Spleen (tissue), 7 donors: ENCODE data around the gene LRRTM4.

Experiments used
- POLR2A ChIP-seq, 3 donors: fragments of 450-650 bp; IDR thresholded peaks; one replicate each; pipeline ENCODE4 v1.5.1; 2017; ENCODE audit warnings: antibody characterized with exemption in 3 of 3, mild to moderate bottlenecking in 1 of 3
- POLR2AphosphoS5 ChIP-seq, 3 donors: sonication (generic); formaldehyde crosslinking; IDR thresholded peaks; one replicate each; pipeline ENCODE4 v1.5.1; 2017; ENCODE audit warnings: antibody characterized with exemption in 3 of 3
- TF ChIP-seq, protein P1 (sequence below), 11 experiments: fragments of 200-600 bp in 7 of 11; fragments of 450-650 bp in 4 of 11; sonication (generic) in 4 of 11; IDR thresholded peaks in 8 of 11; conservative IDR thresholded peaks in 3 of 11; 1 replicate in 7 of 11; 2 replicates in 4 of 11; pipeline versions ENCODE4 v1.4.0 to v1.8.0; 2016 to 2021; ENCODE audit warnings: antibody characterized with exemption in 11 of 11, inconsistent platforms in 4 of 11, mild to moderate bottlenecking in 1 of 11
- donor health status: DM: no; HTN: no; CAD: no; lungs with moderate emphysema.
- donor health status: DM: no; HTN: no; CAD: no.
- donor health status: DM: no; HTN: no; CAD: no.

DNA sequence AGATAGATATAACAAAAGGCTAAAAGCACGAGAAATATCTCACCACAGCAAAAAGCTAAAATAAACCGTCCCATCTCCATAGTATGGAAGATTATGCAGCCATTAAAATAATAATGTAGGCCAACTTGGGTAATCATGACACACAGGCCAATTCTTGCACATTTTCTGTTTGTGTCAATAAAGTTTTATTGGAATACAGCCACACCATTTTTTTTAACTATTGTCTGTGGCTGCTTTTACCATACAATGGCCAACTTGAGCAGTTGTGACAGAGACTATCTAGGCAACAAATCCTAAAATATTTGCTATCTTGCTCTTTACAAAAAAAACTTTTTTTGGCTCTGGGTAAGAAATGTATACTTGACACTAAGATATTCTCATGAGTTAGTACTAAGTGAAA, 212.5 kb downstream of the LRRTM4 start:
- TF ChIP-seq, protein P1, sequence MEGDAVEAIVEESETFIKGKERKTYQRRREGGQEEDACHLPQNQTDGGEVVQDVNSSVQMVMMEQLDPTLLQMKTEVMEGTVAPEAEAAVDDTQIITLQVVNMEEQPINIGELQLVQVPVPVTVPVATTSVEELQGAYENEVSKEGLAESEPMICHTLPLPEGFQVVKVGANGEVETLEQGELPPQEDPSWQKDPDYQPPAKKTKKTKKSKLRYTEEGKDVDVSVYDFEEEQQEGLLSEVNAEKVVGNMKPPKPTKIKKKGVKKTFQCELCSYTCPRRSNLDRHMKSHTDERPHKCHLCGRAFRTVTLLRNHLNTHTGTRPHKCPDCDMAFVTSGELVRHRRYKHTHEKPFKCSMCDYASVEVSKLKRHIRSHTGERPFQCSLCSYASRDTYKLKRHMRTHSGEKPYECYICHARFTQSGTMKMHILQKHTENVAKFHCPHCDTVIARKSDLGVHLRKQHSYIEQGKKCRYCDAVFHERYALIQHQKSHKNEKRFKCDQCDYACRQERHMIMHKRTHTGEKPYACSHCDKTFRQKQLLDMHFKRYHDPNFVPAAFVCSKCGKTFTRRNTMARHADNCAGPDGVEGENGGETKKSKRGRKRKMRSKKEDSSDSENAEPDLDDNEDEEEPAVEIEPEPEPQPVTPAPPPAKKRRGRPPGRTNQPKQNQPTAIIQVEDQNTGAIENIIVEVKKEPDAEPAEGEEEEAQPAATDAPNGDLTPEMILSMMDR (IDR thresholded peaks at IDR 0.05 in 8 of 11, conservative IDR thresholded peaks at IDR 0.05 in 3 of 11) = no peak
- no peak for TF ChIP-seq POLR2A (IDR thresholded peaks at IDR 0.05)
- no peak for TF ChIP-seq POLR2AphosphoS5 (IDR thresholded peaks at IDR 0.05)
